ENCODE results near the gene ACTR1A. TPM values are rescaled to one million over a fixed set of nuclear protein-coding genes. Genes with fewer than 3 reads are reported as not detected.

The ACTR1A gene
- total RNA-seq, 1 experiment from 2014 or later = 93.6 TPM

DNA sequence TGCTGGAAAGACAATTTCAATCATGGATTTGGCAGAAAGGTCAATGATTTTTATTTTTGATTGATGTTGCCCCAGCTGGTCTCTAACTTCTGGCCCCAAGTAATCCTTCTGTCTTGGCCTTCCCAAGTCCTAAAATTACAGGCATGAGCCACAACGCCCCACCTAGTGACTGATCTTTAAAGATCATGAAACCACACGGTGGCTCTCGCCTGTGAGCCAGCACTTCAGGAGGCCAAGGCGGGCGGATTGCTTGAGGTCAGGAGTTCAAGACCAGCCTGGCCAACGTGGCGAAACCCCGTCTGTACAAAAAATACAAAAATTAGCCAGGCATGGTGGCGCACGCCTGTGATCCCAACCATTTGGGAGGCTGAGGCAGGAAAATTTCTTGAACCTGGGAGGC, 38.5 kb downstream of the ACTR1A start (continued):
- TF ChIP-seq ZNF219 (CRISPR knock-in tag; IDR thresholded peaks at IDR 0.05; ENCODE audit: borderline replicate concordance) (no peak), NR3C1 (CRISPR knock-in tag; conservative IDR thresholded peaks at IDR 0.05; ENCODE audit: low read depth) (no peak), SP1 (CRISPR knock-in tag; conservative IDR thresholded peaks at IDR 0.05) (no peak)
- TF ChIP-seq, protein P1, sequence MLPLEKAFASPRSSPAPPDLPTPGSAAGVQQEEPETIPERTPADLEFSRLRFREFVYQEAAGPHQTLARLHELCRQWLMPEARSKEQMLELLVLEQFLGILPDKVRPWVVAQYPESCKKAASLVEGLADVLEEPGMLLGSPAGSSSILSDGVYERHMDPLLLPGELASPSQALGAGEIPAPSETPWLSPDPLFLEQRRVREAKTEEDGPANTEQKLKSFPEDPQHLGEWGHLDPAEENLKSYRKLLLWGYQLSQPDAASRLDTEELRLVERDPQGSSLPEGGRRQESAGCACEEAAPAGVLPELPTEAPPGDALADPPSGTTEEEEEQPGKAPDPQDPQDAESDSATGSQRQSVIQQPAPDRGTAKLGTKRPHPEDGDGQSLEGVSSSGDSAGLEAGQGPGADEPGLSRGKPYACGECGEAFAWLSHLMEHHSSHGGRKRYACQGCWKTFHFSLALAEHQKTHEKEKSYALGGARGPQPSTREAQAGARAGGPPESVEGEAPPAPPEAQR (CRISPR knock-in tag; IDR thresholded peaks at IDR 0.05) = no peak
- TF ChIP-seq, protein P2, sequence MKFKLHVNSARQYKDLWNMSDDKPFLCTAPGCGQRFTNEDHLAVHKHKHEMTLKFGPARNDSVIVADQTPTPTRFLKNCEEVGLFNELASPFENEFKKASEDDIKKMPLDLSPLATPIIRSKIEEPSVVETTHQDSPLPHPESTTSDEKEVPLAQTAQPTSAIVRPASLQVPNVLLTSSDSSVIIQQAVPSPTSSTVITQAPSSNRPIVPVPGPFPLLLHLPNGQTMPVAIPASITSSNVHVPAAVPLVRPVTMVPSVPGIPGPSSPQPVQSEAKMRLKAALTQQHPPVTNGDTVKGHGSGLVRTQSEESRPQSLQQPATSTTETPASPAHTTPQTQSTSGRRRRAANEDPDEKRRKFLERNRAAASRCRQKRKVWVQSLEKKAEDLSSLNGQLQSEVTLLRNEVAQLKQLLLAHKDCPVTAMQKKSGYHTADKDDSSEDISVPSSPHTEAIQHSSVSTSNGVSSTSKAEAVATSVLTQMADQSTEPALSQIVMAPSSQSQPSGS (CRISPR knock-in tag; IDR thresholded peaks at IDR 0.05; ENCODE audit: borderline replicate concordance, low read depth) = no peak
- TF ChIP-seq, protein P3, sequence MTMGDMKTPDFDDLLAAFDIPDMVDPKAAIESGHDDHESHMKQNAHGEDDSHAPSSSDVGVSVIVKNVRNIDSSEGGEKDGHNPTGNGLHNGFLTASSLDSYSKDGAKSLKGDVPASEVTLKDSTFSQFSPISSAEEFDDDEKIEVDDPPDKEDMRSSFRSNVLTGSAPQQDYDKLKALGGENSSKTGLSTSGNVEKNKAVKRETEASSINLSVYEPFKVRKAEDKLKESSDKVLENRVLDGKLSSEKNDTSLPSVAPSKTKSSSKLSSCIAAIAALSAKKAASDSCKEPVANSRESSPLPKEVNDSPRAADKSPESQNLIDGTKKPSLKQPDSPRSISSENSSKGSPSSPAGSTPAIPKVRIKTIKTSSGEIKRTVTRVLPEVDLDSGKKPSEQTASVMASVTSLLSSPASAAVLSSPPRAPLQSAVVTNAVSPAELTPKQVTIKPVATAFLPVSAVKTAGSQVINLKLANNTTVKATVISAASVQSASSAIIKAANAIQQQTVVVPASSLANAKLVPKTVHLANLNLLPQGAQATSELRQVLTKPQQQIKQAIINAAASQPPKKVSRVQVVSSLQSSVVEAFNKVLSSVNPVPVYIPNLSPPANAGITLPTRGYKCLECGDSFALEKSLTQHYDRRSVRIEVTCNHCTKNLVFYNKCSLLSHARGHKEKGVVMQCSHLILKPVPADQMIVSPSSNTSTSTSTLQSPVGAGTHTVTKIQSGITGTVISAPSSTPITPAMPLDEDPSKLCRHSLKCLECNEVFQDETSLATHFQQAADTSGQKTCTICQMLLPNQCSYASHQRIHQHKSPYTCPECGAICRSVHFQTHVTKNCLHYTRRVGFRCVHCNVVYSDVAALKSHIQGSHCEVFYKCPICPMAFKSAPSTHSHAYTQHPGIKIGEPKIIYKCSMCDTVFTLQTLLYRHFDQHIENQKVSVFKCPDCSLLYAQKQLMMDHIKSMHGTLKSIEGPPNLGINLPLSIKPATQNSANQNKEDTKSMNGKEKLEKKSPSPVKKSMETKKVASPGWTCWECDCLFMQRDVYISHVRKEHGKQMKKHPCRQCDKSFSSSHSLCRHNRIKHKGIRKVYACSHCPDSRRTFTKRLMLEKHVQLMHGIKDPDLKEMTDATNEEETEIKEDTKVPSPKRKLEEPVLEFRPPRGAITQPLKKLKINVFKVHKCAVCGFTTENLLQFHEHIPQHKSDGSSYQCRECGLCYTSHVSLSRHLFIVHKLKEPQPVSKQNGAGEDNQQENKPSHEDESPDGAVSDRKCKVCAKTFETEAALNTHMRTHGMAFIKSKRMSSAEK (CRISPR knock-in tag; IDR thresholded peaks at IDR 0.05; ENCODE audit: borderline replicate concordance) = no peak
- TF ChIP-seq, protein P4, sequence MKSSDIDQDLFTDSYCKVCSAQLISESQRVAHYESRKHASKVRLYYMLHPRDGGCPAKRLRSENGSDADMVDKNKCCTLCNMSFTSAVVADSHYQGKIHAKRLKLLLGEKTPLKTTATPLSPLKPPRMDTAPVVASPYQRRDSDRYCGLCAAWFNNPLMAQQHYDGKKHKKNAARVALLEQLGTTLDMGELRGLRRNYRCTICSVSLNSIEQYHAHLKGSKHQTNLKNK (CRISPR knock-in tag; IDR thresholded peaks at IDR 0.05) = no peak

DNA sequence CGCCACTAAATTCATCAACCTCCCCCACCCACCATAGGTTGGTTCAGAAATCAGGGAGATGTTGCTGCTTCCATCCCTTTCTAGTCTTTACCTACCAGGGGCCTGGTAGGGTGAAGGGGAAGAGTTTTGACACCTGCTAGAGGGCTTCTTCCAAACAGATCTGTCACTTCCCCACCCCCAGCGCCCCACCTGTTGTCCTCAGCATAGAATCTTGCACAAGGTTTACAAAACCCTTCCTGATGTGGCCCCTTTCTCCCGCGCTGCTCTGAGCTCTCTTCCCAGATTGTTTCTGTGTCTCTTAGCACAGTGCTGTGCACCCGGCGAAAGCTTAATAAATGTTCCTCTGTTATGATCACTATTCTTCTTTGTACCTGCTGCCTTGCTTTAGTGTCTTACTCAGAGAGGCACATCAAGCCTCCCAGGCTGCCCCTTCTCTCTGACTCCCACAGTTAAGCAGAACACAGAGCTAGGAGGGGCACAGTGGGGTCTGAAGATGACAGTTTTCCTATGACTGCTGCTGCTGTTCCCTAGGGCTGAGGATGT, 39.9 kb downstream of the ACTR1A start:
- Mint-ChIP-seq H3K36me3 (no peaks in the 10 kb centered on the region), H3K27me3 (ENCODE audit: low read depth) (peaks cover 2% of the 10 kb centered on the region; the same call in 1 of the 2 replicates), H3K4me1 (peaks cover 37% of the 10 kb centered on the region), H3K27ac (peak overlapping the region; percentile 33; the same call in 1 of the 2 replicates), H3K9me3 (no peaks in the 10 kb centered on the region), H3K4me3 (peak overlapping the region; percentile 97)
- DNase-seq (ENCODE audit: low spot score) (no peak), ATAC-seq (no peak)
- ChIA-PET POLR2A (interaction anchor here (0.7 to 3.8 kb wide), 10 partner anchors 11 to 73 kb away, joined by 3 to 37 read pairs (median 4); partner anchors contain the start of genes C10orf95, CUEDC2, FBXL15 and PSD), CTCF (interaction anchor here (0.5 to 4.3 kb wide), 25 partner anchors 9 to 1181 kb away, joined by 3 to 33 read pairs (median 6); partner anchors contain the start of genes ACTR1A, C10orf95, CUEDC2 and FBXL15)
- TF ChIP-seq GTF2I (CRISPR knock-in tag; conservative IDR thresholded peaks at IDR 0.05) = no peak
- no peak for TF ChIP-seq TP53 (CRISPR knock-in tag; IDR thresholded peaks at IDR 0.05)
- TF ChIP-seq, protein P5, sequence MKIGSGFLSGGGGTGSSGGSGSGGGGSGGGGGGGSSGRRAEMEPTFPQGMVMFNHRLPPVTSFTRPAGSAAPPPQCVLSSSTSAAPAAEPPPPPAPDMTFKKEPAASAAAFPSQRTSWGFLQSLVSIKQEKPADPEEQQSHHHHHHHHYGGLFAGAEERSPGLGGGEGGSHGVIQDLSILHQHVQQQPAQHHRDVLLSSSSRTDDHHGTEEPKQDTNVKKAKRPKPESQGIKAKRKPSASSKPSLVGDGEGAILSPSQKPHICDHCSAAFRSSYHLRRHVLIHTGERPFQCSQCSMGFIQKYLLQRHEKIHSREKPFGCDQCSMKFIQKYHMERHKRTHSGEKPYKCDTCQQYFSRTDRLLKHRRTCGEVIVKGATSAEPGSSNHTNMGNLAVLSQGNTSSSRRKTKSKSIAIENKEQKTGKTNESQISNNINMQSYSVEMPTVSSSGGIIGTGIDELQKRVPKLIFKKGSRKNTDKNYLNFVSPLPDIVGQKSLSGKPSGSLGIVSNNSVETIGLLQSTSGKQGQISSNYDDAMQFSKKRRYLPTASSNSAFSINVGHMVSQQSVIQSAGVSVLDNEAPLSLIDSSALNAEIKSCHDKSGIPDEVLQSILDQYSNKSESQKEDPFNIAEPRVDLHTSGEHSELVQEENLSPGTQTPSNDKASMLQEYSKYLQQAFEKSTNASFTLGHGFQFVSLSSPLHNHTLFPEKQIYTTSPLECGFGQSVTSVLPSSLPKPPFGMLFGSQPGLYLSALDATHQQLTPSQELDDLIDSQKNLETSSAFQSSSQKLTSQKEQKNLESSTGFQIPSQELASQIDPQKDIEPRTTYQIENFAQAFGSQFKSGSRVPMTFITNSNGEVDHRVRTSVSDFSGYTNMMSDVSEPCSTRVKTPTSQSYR (CRISPR knock-in tag; IDR thresholded peaks at IDR 0.05) = no peak
- TF ChIP-seq, protein P2 (CRISPR knock-in tag; IDR thresholded peaks at IDR 0.05; ENCODE audit: borderline replicate concordance, low read depth) = no peak
- TF ChIP-seq ZBTB21 (CRISPR knock-in tag; IDR thresholded peaks at IDR 0.05; ENCODE audit: borderline replicate concordance) = no peak
- TF ChIP-seq, protein P6, sequence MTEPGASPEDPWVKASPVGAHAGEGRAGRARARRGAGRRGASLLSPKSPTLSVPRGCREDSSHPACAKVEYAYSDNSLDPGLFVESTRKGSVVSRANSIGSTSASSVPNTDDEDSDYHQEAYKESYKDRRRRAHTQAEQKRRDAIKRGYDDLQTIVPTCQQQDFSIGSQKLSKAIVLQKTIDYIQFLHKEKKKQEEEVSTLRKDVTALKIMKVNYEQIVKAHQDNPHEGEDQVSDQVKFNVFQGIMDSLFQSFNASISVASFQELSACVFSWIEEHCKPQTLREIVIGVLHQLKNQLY (CRISPR knock-in tag; IDR thresholded peaks at IDR 0.05) = no peak
- TF ChIP-seq, protein P7, sequence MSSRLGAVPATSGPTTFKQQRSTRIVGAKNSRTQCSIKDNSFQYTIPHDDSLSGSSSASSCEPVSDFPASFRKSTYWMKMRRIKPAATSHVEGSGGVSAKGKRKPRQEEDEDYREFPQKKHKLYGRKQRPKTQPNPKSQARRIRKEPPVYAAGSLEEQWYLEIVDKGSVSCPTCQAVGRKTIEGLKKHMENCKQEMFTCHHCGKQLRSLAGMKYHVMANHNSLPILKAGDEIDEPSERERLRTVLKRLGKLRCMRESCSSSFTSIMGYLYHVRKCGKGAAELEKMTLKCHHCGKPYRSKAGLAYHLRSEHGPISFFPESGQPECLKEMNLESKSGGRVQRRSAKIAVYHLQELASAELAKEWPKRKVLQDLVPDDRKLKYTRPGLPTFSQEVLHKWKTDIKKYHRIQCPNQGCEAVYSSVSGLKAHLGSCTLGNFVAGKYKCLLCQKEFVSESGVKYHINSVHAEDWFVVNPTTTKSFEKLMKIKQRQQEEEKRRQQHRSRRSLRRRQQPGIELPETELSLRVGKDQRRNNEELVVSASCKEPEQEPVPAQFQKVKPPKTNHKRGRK (CRISPR knock-in tag; IDR thresholded peaks at IDR 0.05; ENCODE audit: borderline replicate concordance) = no peak
- TF ChIP-seq, protein P8, sequence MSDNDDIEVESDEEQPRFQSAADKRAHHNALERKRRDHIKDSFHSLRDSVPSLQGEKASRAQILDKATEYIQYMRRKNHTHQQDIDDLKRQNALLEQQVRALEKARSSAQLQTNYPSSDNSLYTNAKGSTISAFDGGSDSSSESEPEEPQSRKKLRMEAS (CRISPR knock-in tag; IDR thresholded peaks at IDR 0.05) = no peak
- no peak for TF ChIP-seq HMGA2 (CRISPR knock-in tag; IDR thresholded peaks at IDR 0.05)
- no peak for TF ChIP-seq IRF2 (CRISPR knock-in tag; IDR thresholded peaks at IDR 0.05; ENCODE audit: borderline replicate concordance, low read depth)
